AG09309 (cell line): Measurements from ENCODE around the gene COX6B2.

Source experiments
- DNase-seq: peaks from one replicate; pipeline ENCODE4 v3.0.0-alpha.2; 2010; ENCODE audit warnings: low read depth
- H3K4me3 ChIP-seq: 2 replicates; pipeline ENCODE4 v1.5.1; 2011; ENCODE audit warnings: mild to moderate bottlenecking, low read depth, low read length, moderate library complexity; ENCODE audit not compliant: control insufficient read depth
- TF ChIP-seq, protein P1 (sequence below): IDR thresholded peaks from 2 replicates; pipeline ENCODE4 v1.5.1; 2011; ENCODE audit warnings: mild to moderate bottlenecking, low read depth, low read length, inconsistent platforms; ENCODE audit not compliant: insufficient read depth, control insufficient read depth; ENCODE audit errors: missing control alignments

The COX6B2 gene

DNA sequence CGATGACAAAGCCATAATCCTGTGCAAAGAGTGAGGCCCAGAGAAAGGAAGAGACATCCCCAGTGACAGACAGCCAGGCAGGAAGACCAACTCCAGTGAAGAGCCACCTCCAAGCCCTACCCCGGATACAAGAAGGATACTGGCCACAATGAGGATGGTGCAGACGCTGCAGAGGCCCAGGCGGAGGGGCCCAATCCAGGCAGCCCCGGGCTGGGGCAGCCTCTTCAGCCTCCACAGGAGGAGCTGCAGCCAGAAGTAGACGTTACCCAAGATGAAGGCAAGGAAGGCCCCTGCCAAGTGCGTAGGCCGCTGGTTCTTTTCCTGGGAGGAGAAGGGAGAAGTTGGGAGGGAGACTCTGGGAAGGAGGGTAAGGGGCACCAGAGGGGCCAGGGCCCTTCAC, 37.9 kb downstream of the COX6B2 start:
- TF ChIP-seq, protein P1, sequence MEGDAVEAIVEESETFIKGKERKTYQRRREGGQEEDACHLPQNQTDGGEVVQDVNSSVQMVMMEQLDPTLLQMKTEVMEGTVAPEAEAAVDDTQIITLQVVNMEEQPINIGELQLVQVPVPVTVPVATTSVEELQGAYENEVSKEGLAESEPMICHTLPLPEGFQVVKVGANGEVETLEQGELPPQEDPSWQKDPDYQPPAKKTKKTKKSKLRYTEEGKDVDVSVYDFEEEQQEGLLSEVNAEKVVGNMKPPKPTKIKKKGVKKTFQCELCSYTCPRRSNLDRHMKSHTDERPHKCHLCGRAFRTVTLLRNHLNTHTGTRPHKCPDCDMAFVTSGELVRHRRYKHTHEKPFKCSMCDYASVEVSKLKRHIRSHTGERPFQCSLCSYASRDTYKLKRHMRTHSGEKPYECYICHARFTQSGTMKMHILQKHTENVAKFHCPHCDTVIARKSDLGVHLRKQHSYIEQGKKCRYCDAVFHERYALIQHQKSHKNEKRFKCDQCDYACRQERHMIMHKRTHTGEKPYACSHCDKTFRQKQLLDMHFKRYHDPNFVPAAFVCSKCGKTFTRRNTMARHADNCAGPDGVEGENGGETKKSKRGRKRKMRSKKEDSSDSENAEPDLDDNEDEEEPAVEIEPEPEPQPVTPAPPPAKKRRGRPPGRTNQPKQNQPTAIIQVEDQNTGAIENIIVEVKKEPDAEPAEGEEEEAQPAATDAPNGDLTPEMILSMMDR = no peak
- no peak overlapping the region for H3K4me3 ChIP-seq
- DNase-seq = no peak

DNA sequence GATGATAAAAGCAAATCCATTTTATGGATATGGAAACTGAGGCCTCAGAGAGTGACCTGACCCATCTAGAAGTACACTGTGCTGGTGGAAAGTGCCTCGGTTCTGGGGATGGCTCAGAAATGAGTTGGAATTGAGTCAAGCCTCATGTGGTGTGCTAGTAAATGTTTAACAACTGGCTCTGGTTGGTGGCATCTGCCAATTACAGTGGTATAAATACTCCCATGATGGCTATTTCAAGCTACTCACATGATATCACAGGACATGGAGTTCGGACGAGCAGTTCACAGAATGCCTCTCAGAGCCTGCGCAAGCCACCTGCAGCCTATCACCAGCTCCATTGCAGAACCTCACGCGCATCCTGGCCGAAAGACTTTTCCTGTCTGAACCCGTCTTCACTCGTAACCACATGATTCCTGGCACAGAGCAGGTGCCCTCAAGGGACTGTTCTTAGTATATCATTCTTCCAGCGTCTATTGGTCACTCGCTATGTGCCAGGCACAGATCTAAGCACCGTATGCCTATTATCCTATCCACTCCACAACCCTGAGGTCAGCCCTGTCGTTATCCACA, 38.5 kb downstream of the COX6B2 start:
- no peak overlapping the region for H3K4me3 ChIP-seq
- DNase-seq = no peak
- TF ChIP-seq, protein P1 = no peak

DNA sequence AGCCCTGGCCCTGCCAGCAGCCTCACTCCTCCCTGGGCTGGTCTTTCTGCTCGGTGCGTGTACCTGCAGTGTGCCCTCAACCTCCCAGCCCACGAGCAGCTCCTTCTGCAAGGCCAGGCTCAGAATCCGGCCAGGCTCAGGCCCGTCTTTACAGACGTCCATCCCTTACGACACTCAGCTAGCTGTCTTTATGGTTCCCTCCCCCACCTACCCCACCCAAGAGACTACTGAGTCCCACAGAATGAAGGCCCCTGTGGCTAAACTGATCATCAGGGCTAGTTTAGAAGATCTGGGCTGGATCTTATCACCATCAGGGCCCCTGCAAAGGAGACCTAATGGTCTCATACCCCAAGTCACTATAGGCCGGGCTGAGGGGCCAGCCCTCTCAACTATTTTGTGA, 40.1 kb downstream of the COX6B2 start:
- DNase-seq = no peak
- no peak overlapping the region for H3K4me3 ChIP-seq
- TF ChIP-seq, protein P1 = no peak

DNA sequence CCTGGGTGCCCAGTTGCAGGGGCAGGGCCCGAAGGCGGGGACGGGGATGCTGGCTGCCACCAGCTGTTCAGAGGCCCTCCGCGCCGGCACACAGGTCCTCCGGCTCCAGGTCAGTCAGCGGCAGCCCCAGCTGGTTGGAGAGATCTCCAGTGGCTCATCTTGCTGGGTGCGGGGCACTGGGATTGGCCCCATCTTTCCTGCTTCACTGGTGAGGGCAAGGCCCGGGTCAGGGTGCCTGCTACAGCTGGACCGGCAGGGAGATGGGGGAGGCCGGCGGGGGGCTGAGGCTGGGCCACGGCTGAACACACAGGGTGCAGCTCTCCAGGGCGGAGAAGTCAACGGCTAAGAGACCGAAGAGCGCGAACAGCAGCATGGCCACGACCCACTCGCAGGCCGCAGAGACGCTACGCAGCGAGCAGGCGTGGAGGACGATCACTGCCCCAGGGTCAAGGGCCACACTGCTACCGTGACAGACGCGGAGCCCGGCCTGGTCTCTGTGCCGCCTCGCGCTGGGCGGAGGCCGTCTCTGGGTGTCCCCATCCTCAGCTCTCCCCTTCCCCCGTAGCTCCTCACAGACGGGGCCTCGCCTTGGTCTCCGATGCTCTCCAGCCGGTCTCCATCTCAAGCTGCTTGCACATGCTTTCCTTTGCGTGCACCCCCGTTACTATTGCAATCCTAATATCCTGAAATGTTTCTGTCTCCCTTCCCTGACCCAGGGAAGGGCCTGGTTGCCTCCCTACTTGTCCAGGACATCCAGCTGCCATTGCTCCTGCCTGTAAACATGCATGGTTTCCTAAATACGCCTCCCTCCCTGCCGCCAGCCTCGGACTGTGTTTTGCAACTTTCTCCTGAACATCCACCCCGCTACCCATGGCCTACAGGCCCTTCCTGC, 41.7 kb downstream of the COX6B2 start:
- TF ChIP-seq, protein P1 = no peak
- no peak overlapping the region for H3K4me3 ChIP-seq
- no peak for DNase-seq

DNA sequence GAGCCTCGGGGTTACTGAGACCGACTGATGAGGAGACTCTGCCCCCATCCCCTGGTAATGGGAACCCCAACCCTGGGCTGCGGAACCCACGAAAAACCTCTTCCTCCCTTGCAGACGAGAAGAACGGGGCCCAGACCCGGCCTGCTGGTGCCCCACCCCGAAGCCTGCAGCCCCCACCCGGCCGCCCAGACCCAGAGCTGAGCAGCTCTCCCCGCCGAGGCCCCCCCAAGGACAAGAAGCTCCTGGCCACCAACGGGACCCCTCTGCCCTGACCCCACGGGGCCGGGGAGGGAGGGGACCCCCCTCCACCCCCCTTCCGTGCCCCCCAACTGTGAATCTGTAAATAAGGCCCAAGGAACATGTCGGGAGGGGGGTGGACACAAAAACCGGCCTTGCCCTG, 42.7 kb downstream of the COX6B2 start:
- no peak overlapping the region for H3K4me3 ChIP-seq
- no peak for DNase-seq
- TF ChIP-seq, protein P1 = no peak

DNA sequence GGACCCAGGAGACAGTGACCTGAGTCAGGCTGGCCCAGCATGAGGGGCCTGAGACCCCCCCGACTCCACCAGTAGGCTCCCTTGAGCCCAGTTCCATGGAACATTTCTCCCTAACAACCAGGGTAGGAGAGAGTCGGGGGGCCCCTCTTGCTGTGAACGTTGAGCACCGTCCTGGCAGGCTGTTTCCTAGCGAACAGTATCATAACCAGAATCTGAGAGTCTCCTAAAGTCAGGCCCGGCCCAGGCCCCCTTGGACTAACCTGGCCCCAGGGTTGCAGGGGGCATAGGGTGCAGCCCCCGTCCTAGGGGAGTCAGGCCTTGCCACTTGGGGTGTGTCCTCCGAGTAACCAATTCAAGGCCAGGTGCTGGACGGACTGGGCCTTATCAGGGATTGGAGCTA, 43.1 kb downstream of the COX6B2 start:
- no peak for DNase-seq
- TF ChIP-seq, protein P1 = no peak
- H3K4me3 ChIP-seq = no peak overlapping the region
